HepG2 (cell line): Measurements from ENCODE around the gene GPATCH3. TPM values are rescaled to one million over a fixed set of nuclear protein-coding genes. Genes with fewer than 3 reads are reported as not detected.

Experiments
- BCL3 ChIP-seq: sonication (generic); formaldehyde crosslinking; IDR thresholded peaks from 2 replicates; pipeline ENCODE4 v1.5.1; 2020; ENCODE audit warnings: mild to moderate bottlenecking, missing genetic modification reagents, moderate library complexity
- BRCA1 ChIP-seq: sonication (generic); formaldehyde crosslinking; IDR thresholded peaks from 2 replicates; pipeline ENCODE4 v1.4.0; 2020; ENCODE audit warnings: missing genetic modification reagents
- CENPX ChIP-seq: sonication (generic); formaldehyde crosslinking; IDR thresholded peaks from 2 replicates; pipeline ENCODE4 v1.9.0; 2021; ENCODE audit warnings: mild to moderate bottlenecking, missing genetic modification reagents, moderate library complexity
- ELF3 ChIP-seq: IDR thresholded peaks from 2 replicates; pipeline ENCODE4 v1.6.1; 2016; ENCODE audit warnings: missing genetic modification reagents, missing compliant biosample characterization
- HNRNPK ChIP-seq: fragments of 200-400 bp; formaldehyde crosslinking; IDR thresholded peaks from 2 replicates; pipeline ENCODE4 v1.6.1; 2018; ENCODE audit warnings: low read length, low read depth, moderate library complexity, mild to moderate bottlenecking; ENCODE audit not compliant: poor library complexity, severe bottlenecking
- MXD1 ChIP-seq: sonication (generic); formaldehyde crosslinking; IDR thresholded peaks from 2 replicates; pipeline ENCODE4 v1.4.0; 2020; ENCODE audit warnings: mild to moderate bottlenecking, missing genetic modification reagents
- NR1H2 ChIP-seq: sonication (generic); formaldehyde crosslinking; IDR thresholded peaks from 2 replicates; pipeline ENCODE4 v1.8.1; 2022; ENCODE audit warnings: low read depth, missing genetic modification reagents, borderline replicate concordance
- PCBP1 ChIP-seq: fragments of 200-400 bp; formaldehyde crosslinking; IDR thresholded peaks from 2 replicates; pipeline ENCODE4 v1.6.1; 2017; ENCODE audit warnings: mild to moderate bottlenecking, low read depth, low read length, borderline replicate concordance
- RCOR2 ChIP-seq: IDR thresholded peaks from 2 replicates; pipeline ENCODE4 v1.6.1; 2016; ENCODE audit warnings: missing biosample characterization, missing genetic modification reagents
- RFX5 ChIP-seq: IDR thresholded peaks from 2 replicates; pipeline ENCODE4 v1.6.1; 2011; ENCODE audit warnings: low read depth, low read length, improper control_type of control experiment
- SSRP1 ChIP-seq: IDR thresholded peaks from 2 replicates; pipeline ENCODE4 v1.6.1; 2016; ENCODE audit warnings: control low read depth
- TFDP1 ChIP-seq: IDR thresholded peaks from 2 replicates; pipeline ENCODE4 v1.6.1; 2016; ENCODE audit warnings: missing compliant biosample characterization, missing genetic modification reagents, borderline replicate concordance
- ZBTB43 ChIP-seq: sonication (generic); formaldehyde crosslinking; conservative IDR thresholded peaks from 2 replicates; pipeline ENCODE4 v1.4.0; 2020; ENCODE audit warnings: missing genetic modification reagents
- ZNF503 ChIP-seq: sonication (generic); formaldehyde crosslinking; IDR thresholded peaks from 2 replicates; pipeline ENCODE4 v1.4.0; 2020; ENCODE audit warnings: missing genetic modification reagents
- ZNF780A ChIP-seq: sonication (generic); formaldehyde crosslinking; IDR thresholded peaks from 2 replicates; pipeline ENCODE4 v1.8.0; 2022; ENCODE audit warnings: mild to moderate bottlenecking, missing genetic modification reagents, moderate library complexity
- ZNF784 ChIP-seq: sonication (generic); formaldehyde crosslinking; IDR thresholded peaks from 2 replicates; pipeline ENCODE4 v1.5.1; 2020; ENCODE audit warnings: missing genetic modification reagents, mild to moderate bottlenecking, borderline replicate concordance
- ZNF800 ChIP-seq: sonication (generic); formaldehyde crosslinking; IDR thresholded peaks from 2 replicates; pipeline ENCODE4 v1.4.0; 2020; ENCODE audit warnings: missing genetic modification reagents
- polyA plus RNA-seq, 8 experiments: library from polyadenylated mRNA; depleted of rRNA in 3 of 8; stranded (reverse) in 7 of 8; unstranded in 1 of 8; fragments of >200 nt; fragmentation: Illumina TruSeq in 4 of 8; extraction: Trizol in 4 of 8; gene quantifications; 2 replicates each; pipeline versions ENCODE4 v1.2.1 to v1.2.3, GENCODE V29; 2011 to 2016; ENCODE audit warnings: low read depth in 4 of 8, missing spikeins in 1 of 8, mixed read lengths in 1 of 8; ENCODE audit not compliant: insufficient read depth in 1 of 8
- total RNA-seq, 5 experiments: library from RNA; depleted of rRNA; stranded (reverse); fragments of >200 nt; fragmentation: Illumina TruSeq; extraction: Trizol; gene quantifications; 2 replicates each; pipeline ENCODE4 v1.2.3, GENCODE V29; 2016; ENCODE audit warnings: low read depth in 1 of 5

GPATCH3 gene
- total and polyA plus RNA-seq, 2 of the 13 experiments (the other 11 are each of a cell fraction or from before 2014, with no cell fraction given), result 8.3 to 11.0 TPM

GRCh38 chr1:26913754-26914619, 13.7 kb upstream of the GPATCH3 start, which contains the start of gene NR0B2 (continued):
- no peak for TF ChIP-seq CENPX
- TF ChIP-seq BCL3 (CRISPR knock-in tag), result peak; percentile 84; the same call in 1 of the 2 replicates
- peak; percentile 83 for TF ChIP-seq RCOR2
- TF ChIP-seq ZNF780A (CRISPR knock-in tag), result peak; percentile 93
- 0 out of 2 replicates have a peak, but pooled peaks have one; percentile 40 for TF ChIP-seq PCBP1
- peak; percentile 77; the same call in 1 of the 2 replicates for TF ChIP-seq NR1H2 (CRISPR knock-in tag)
- no peak for TF ChIP-seq ZNF800 (CRISPR knock-in tag)
- TF ChIP-seq MXD1 (CRISPR knock-in tag), result peak; percentile 78
- TF ChIP-seq HNRNPK, result no peak
- TF ChIP-seq ZBTB43, result peak; percentile 94
- no peak; the same call in 1 of the 2 replicates for TF ChIP-seq ZNF784
- TF ChIP-seq BRCA1 (CRISPR knock-in tag), result no peak; the same call in 1 of the 2 replicates
- TF ChIP-seq RFX5, result no peak; the same call in 1 of the 2 replicates
- peak; percentile 94 for TF ChIP-seq ELF3 (CRISPR knock-in tag)
- TF ChIP-seq SSRP1 (CRISPR knock-in tag), result peak; percentile 89; the same call in 1 of the 2 replicates
- TF ChIP-seq TFDP1 (CRISPR knock-in tag), result peak; percentile 56; the same call in 1 of the 2 replicates
- peak; percentile 98 for TF ChIP-seq ZNF503 (CRISPR knock-in tag)
